NCI-H2107 (cell line): ENCODE data around the gene TPPP3.
"Not testable (repeated sequence)": the region's sequence is repeated elsewhere in the genome, so short reads cannot be mapped to it uniquely, and the experiment has no call there.

Experiments
- DNase-seq: peaks from one replicate; lab custom pipeline; 2025; lab: John Stamatoyannopoulos, UW

Gene TPPP3

GRCh38 chr16:67425580-67425979, 32.3 kb upstream of the TPPP3 start:
- no peak for DNase-seq

- no peak for DNase-seq
Observed at GRCh38 chr16:67425061-67425460, 31.8 kb upstream of the TPPP3 start.

- no peak for DNase-seq
Observed at GRCh38 chr16:67424261-67424615, 30.9 kb upstream of the TPPP3 start.

- no peak for DNase-seq
Observed at GRCh38 chr16:67423611-67424260, 30.4 kb upstream of the TPPP3 start.

GRCh38 chr16:67423015-67423414, 29.7 kb upstream of the TPPP3 start:
- DNase-seq: no peak

GRCh38 chr16:67421030-67421429, 27.7 kb upstream of the TPPP3 start:
- DNase-seq: no peak

- no peak for DNase-seq
Observed at GRCh38 chr16:67419931-67420330, 26.6 kb upstream of the TPPP3 start.

GRCh38 chr16:67419502-67419901, 26.2 kb upstream of the TPPP3 start:
- no peak for DNase-seq

- DNase-seq: no peak
Observed at GRCh38 chr16:67417333-67418061, 24.2 kb upstream of the TPPP3 start.

- no peak for DNase-seq
Observed at GRCh38 chr16:67415872-67416793, 22.8 kb upstream of the TPPP3 start, which contains the start of gene ZDHHC1. TSS of gene ZDHHC1 (minus strand) at chr16:67416477. CDS start at chr16:67407775, 8,702 bp downstream.

GRCh38 chr16:67415421-67415820, 22.1 kb upstream of the TPPP3 start:
- DNase-seq: not testable (repeated sequence)

- DNase-seq: no peak
Observed at GRCh38 chr16:67413978-67414911, 20.9 kb upstream of the TPPP3 start.

- no peak for DNase-seq
Observed at GRCh38 chr16:67412294-67412693, 19.0 kb upstream of the TPPP3 start.

- no peak for DNase-seq
Observed at GRCh38 chr16:67411339-67411738, 18.0 kb upstream of the TPPP3 start.

GRCh38 chr16:67409631-67410030, 16.3 kb upstream of the TPPP3 start:
- DNase-seq: no peak

- DNase-seq: no peak
Observed at GRCh38 chr16:67407788-67408452, 14.6 kb upstream of the TPPP3 start.

- no peak for DNase-seq
Observed at GRCh38 chr16:67407176-67407787, 14.0 kb upstream of the TPPP3 start.

- no peak for DNase-seq
Observed at GRCh38 chr16:67406111-67406971, 13.0 kb upstream of the TPPP3 start.

- DNase-seq: no peak
Observed at GRCh38 chr16:67405336-67405735, 12.0 kb upstream of the TPPP3 start.
